ENCODE measurements around the gene PILRA.
"Not testable (repeated sequence)": the region's sequence is repeated elsewhere in the genome, so short reads cannot be mapped to it uniquely, and the experiment has no call there.

The PILRA gene

DNA sequence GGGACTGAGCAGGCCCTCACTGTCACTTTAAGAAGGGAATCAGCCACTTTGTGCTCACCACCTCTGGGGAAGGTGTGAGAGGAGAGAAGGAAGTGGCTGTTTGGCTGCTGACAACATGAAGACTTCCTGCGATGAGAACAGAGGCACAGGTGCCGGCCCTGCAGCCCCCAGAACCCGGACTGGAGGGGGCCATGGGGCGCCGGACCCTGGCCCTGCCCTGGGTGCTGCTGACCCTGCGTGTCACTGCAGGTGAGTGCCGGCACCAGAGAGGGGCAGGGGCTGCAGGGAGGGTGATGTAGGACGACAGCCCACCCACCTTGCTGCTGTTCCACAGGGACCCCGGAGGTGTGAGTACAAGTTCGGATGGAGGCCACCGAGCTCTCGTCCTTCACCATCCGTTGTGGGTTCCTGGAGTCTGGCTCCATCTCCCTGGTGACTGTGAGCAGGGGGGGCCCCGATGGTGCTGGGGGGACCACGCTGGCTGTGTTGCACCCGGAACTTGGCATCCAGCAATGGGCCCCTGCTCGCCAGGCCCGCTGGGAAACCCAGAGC, 21.0 kb upstream of the PILRA start:
- ATAC-seq = peak; percentile 77
- not testable (repeated sequence) for H3K9me3 Mint-ChIP-seq; DNase-seq (ENCODE audit: low spot score in 2 of 2)
- Mint-ChIP-seq H3K36me3 (peaks cover 85% of the 10 kb centered on the region), H3K4me1 (peaks cover 46% of the 10 kb centered on the region), H3K27ac (peak overlapping the region; percentile 93), H3K4me3 (peak overlapping the region; percentile 66)

DNA sequence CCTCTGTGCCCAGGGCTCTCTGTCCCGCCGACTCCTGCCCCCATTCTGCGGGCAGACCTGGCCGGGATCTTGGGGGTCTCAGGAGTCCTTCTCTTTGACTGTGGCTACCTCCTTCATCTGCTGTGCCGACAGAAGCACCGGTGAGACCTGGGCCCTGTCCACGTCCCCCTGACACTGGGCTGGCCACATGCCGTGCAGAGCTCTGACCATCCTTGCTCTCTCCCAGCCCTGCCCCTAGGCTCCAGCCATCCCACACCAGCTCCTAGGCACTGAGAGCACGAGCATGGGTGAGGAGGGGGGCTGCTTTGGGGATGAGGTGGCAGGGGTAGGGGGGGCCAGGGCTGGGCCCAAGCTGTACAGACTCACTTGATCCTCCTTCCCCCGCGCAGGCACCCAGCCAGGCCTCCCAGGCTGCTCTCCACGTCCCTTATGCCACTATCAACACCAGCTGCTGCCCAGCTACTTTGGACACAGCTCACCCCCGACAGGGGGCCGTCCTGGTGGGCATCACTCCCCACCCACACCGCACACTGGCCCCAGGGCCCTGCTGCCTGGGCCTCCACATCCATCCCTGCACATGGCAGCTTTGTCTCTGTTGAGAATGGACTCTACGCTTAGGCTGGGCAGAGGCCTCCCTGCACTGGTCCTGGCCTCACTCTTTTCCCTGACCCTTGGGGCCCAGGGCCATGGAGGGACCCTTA, 20.2 kb upstream of the PILRA start:
- peak; percentile 11 for ATAC-seq
- Mint-ChIP-seq H3K36me3 (peaks cover 85% of the 10 kb centered on the region), H3K9me3 (no peaks in the 10 kb centered on the region), H3K27ac (peak overlapping the region; percentile 95), H3K4me3 (peak overlapping the region; percentile 66), H3K4me1 (peaks cover 46% of the 10 kb centered on the region)
- DNase-seq (ENCODE audit: low spot score in 2 of 2) = no peak

DNA sequence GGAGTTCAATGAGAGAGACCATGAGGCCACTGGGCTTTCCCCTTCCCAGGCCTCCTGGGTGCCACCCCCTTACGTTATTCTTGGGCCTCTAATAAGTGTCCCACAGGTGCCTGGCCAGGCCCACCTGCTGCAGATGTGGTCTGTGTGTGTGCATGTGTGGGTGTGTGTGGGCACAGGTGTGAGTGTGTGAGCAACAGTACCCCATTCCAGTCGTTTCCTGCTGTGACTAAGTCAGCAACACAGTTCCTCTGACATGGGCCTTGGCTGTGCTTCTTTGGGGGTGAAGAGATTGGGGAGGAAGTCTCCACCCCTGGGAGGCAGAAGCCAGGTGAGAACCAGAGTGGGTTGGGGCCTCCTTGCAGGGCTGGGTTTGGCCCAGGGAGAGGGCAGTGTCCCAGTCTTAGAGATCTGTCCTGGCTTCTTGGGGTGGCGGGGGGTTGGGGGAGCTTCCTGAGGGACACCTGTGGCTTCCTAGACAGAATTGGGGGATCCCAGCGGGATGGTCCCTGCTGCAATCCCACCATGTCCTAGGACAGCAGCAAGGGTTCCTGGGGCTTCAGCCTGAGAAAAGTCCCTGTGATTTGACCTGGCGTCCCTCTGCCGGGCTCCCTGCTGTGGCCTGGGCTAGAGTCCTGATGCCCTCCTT, 19.5 kb upstream of the PILRA start:
- no peaks in the 10 kb centered on the region for H3K9me3 Mint-ChIP-seq
- peak overlapping the region; percentile 66 for H3K4me3 Mint-ChIP-seq
- H3K27ac Mint-ChIP-seq = peak overlapping the region; percentile 95
- peaks cover 85% of the 10 kb centered on the region for H3K36me3 Mint-ChIP-seq
- no peak for DNase-seq (ENCODE audit: low spot score in 2 of 2)
- peaks cover 46% of the 10 kb centered on the region for H3K4me1 Mint-ChIP-seq
- ATAC-seq = peak; percentile 70

DNA sequence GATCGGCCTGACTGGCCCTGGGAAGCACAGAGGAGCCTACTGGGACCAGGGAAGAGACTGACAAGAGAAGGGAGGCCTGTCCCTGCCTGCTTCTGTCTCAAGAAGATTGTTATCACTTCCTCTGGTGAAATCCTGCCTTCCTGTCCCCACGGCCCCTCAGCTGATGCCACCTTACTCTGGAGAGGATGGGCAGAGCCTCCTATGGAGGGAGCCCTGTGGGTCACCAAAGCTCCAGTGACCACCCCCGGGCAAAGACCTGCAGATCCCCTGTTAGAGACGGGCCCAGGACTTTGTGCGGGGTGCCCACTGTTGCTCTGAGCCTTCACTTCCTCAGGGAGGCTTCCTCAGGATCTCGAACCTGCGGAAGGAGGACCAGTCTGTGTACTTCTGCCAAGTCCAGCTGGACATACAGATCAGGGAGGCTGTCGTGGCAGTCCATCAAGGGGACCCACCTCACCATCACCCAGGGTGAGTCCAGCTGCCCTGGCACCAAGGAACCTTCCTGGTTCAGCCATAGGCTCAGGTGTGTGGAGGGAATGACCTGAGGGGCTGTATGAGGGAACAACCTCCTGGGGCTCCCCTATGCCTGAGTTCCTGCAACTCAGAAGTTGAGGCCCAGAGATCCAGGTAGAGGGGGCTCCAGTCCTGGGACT, 16.7 kb upstream of the PILRA start:
- DNase-seq (ENCODE audit: low spot score in 2 of 2) (no peak), ATAC-seq (no peak)
- Mint-ChIP-seq H3K27ac (peak overlapping the region; percentile 95), H3K4me3 (no peak overlapping the region), H3K4me1 (peaks cover 39% of the 10 kb centered on the region), H3K9me3 (no peaks in the 10 kb centered on the region), H3K36me3 (peaks cover 89% of the 10 kb centered on the region)

DNA sequence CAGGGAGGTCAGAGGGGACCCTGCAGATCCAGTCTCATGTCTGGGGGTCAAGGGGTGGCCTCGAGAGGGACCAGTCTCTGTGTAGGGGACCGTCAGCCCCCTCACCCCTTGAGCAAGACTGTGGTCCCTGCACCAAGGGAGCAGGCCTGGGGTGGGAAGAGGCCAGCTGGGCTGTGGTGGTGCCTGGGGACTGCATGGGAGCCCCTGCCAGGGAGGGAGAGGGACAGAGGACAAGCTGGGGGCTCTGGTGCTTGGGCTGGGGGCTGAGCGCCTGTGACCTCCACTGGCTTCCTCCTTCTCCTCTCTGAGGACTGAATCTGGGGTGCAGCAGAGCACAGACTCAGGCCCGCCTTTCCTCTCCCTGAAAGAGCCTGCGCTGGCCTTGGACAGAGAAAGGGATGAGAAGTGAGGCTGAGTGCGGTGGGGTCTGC, 16.1 kb upstream of the PILRA start:
- H3K4me3 Mint-ChIP-seq = no peak overlapping the region
- H3K9me3 Mint-ChIP-seq = no peaks in the 10 kb centered on the region
- peaks cover 34% of the 10 kb centered on the region for H3K4me1 Mint-ChIP-seq
- ATAC-seq = no peak
- peak overlapping the region; percentile 95 for H3K27ac Mint-ChIP-seq
- peaks cover 95% of the 10 kb centered on the region for H3K36me3 Mint-ChIP-seq
- no peak for DNase-seq (ENCODE audit: low spot score in 2 of 2)

DNA sequence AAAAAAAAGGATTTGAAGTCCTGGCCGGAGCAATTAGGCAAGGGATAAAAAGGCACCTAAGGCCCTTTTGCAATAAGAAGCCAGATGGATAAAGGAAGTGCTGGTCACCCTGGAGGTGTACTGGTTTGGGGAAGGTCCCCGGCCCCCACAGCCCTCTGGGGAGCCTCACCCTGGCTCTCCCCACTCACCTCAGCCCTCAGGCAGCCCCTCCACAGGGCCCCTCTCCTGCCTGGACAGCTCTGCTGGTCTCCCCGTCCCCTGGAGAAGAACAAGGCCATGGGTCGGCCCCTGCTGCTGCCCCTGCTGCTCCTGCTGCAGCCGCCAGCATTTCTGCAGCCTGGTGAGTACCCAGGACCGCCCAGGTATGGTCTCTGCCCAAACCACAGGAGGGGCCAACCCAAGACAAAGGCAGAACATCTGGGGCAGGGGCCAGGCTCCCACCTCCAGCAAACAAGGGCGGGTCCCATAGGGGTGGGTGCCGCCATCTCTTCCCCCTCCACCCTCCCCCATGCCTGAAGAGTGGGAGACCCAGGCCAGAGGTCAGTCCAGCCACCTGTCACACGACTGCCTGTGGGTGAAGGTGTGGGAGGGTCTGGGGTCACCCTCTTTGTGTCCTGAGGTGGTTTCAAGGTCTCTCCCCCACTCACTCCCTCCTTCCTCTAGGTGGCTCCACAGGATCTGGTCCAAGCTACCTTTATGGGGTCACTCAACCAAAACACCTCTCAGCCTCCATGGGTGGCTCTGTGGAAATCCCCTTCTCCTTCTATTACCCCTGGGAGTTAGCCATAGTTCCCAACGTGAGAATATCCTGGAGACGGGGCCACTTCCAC, 15.0 kb upstream of the PILRA start, which contains the start of gene PILRB:
Gene PILRB, plus strand, starts transcription at position 91 of the 830 bp plus-strand sequence. Its CDS starts 186 bp downstream, at position 277.
- ATAC-seq = no peak
- H3K4me3 Mint-ChIP-seq = no peak within 1 kb of the TSS
- peaks cover 97% of the 10 kb centered on the region for H3K36me3 Mint-ChIP-seq
- peak within 1 kb of the TSS; percentile 95 for H3K27ac Mint-ChIP-seq
- DNase-seq (ENCODE audit: low spot score in 2 of 2) = no peak
- H3K4me1 Mint-ChIP-seq = peaks cover 24% of the 10 kb centered on the region
- H3K9me3 Mint-ChIP-seq = no peaks in the 10 kb centered on the region

DNA sequence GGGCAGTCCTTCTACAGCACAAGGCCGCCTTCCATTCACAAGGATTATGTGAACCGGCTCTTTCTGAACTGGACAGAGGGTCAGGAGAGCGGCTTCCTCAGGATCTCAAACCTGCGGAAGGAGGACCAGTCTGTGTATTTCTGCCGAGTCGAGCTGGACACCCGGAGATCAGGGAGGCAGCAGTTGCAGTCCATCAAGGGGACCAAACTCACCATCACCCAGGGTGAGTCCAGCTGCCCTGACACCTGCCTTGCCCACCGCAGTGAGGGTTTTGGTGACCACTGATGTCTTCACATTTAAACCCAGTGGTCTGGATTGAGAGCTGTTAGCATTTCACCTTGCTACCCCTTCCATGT, 14.5 kb upstream of the PILRA start:
- ATAC-seq (no peak), DNase-seq (ENCODE audit: low spot score in 2 of 2) (no peak)
- H3K27ac Mint-ChIP-seq = peak overlapping the region; percentile 95

DNA sequence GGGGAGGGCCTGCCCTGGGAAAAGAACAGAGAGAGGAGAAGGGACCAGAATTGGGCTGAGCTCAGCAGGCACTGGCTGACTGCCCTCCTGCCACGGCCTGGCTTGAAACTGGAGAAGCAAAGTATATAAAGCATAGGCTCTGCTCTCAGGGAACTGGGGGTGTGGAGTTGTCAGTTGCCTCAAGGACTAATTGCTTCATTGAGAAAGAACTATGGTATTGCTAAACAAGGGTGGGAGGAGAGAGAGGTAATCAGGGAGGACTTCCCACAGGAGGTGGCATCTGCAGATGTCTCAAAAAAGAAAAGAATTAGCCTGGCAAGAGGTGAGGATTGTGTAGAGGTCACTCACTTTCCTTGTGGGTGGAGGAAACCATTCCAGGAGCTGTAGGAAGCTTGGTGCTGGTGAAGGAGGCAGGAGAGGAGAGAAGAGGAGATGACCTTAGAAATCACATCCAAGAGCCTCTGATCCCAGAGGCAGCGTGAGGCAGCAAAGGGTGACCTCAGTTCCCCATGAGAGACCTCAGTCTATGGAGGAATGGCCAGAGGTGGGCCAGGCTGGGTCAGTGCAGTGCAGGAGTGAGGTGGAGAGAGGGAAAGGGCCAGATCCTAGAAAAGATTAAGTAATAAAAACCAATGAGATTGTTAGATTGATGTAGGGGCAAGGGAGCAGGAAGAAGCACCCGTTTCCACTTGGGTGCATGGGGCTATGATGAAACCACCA, 13.0 kb upstream of the PILRA start:
- Mint-ChIP-seq H3K4me1 (peaks cover 22% of the 10 kb centered on the region), H3K36me3 (peaks cover 96% of the 10 kb centered on the region), H3K4me3 (no peak overlapping the region), H3K9me3 (no peaks in the 10 kb centered on the region), H3K27ac (peak overlapping the region; percentile 64)
- no peak for DNase-seq (ENCODE audit: low spot score in 2 of 2)
- no peak for ATAC-seq

More for the DNA sequence above, 14.5 kb upstream of the PILRA start:
- Mint-ChIP-seq H3K9me3 (no peaks in the 10 kb centered on the region), H3K36me3 (peaks cover 97% of the 10 kb centered on the region), H3K4me1 (peaks cover 18% of the 10 kb centered on the region), H3K4me3 (no peak overlapping the region)

DNA sequence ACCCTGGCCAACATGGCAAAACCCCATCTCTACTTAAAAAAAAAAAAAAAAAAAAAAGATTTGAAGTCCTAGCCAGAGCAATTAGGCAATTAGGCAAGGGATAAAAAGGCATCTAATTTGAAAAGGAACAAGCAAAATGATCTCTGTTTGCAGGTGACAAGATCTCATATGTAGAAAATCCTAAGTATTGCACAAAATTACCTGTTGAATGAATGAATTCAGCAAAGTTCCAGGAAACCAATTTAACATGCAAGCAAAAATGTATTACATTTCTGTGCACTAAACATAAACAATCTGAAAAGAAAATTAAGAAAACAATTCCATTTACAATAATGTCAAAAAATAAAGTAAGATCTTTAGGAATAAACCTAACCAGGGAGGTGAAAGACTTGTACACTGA, 10.2 kb upstream of the PILRA start:
- Mint-ChIP-seq H3K9me3 (no peaks in the 10 kb centered on the region), H3K4me3 (no peak overlapping the region), H3K27ac (peak overlapping the region; percentile 3), H3K36me3 (peaks cover 95% of the 10 kb centered on the region), H3K4me1 (peaks cover 48% of the 10 kb centered on the region)
- no peak for DNase-seq (ENCODE audit: low spot score in 2 of 2)
- no peak for ATAC-seq

DNA sequence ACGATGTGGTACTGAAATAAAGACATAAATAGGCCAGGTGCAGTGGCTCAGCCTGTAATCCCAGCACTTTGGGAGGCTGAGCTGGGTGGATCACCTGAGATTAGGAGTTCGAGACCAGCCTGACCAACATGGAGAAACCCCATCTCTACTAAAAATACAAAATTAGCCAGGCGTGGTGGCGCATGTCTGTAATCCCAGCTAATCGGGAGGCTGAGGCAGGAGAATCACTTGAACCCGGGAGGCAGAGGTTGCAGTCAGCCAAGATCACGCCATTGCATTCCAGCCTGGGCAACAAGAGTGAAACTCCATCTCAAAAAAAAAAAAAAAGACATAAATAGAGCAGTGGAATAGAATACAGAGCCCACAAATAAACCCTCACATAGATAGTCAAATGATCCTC, 9.5 kb upstream of the PILRA start:
- Mint-ChIP-seq H3K36me3 (peaks cover 88% of the 10 kb centered on the region), H3K27ac (peak overlapping the region; percentile 52), H3K4me1 (peaks cover 51% of the 10 kb centered on the region)
- ATAC-seq; DNase-seq (ENCODE audit: low spot score in 2 of 2); H3K9me3 Mint-ChIP-seq; H3K4me3 Mint-ChIP-seq: not testable (repeated sequence)

DNA sequence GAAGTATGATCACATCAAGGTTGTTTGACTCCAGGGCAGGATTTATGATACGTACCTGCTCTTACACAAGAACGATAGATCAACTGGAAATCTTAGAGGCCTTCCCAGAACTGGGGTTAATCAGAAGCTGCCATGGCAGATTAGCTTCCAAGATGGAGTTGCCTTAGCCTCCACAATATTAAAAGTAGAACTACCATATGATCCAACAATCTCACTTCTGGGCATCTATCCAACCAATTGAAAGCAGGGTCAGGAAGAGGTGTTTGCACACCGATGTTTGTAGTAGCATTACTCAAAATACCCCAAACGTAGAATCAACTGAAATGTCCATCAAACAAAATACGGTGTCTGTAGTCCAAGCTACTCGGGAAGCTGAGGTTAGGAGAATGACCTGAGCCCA, 8.8 kb upstream of the PILRA start:
- Mint-ChIP-seq H3K36me3 (peaks cover 81% of the 10 kb centered on the region), H3K4me3 (no peak overlapping the region), H3K27ac (peak overlapping the region; percentile 52), H3K4me1 (peaks cover 56% of the 10 kb centered on the region), H3K9me3 (no peaks in the 10 kb centered on the region)
- ATAC-seq = no peak
- no peak for DNase-seq (ENCODE audit: low spot score in 2 of 2)

DNA sequence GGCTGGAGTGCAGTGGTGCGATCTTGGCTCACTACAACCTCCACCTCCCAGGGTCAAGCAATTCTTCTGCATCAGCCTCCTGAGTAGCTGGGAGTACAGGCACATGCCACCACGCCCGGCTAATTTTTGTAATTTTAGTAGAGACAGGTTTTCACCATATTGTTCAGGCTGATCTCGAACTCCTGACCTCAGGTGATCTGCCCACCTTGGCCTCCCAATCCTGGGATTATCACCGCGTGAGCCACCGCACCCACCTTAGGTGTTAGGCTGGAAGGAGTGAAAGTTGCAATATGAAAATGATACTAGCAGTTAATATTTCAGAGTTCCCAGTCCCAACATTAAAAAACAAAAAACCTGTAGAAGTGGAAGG, 7.3 kb upstream of the PILRA start:
- not testable (repeated sequence) for DNase-seq (ENCODE audit: low spot score in 2 of 2); ATAC-seq; H3K9me3 Mint-ChIP-seq
- Mint-ChIP-seq H3K4me3 (peak overlapping the region; percentile 65), H3K4me1 (peaks cover 47% of the 10 kb centered on the region), H3K27ac (peak overlapping the region; percentile 94), H3K36me3 (peaks cover 73% of the 10 kb centered on the region)

DNA sequence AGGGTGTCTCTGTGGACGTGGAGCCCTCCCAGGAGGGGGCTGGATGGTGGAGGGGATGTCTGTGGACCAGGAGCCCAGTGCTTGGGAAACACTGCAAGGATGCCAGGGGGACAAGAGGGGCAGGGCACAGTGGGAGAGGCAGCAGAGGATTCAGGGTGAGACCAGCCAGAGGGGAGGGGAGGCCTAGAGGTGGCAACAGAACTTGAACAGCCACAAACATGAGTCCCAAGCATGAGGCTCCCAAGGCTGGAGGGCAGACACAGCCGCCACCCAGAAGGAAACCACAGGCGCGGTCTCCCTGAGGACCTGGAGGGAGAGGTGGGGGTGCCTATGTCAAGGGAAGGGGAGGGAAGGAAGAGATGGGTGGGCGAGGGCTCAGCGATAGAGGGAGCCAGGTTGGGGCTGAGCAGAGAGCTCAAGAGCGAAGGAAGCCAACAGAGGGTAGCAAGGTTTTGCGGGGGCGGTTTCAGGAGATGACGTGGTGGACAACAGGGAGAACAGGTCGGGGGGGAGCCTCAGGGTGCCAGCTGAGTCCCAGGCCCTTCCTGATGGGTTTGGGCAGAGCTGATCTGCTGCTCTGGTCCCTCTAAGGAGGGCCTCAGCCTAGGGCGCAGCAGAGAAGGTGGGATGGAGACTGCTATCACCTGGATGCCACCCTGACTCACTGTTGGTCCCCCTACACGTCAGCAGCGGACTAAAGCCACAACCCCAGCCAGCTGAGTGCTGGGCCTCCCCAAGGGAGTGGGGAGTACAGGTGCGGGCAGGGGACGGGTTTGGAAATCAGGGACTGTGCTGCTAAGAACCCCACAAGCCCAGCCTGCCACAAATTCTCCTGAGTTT, 6.7 kb upstream of the PILRA start:
- Mint-ChIP-seq H3K36me3 (peaks cover 71% of the 10 kb centered on the region), H3K27ac (peak overlapping the region; percentile 94), H3K4me3 (peak overlapping the region; percentile 65), H3K4me1 (peaks cover 48% of the 10 kb centered on the region), H3K9me3 (no peaks in the 10 kb centered on the region)
- DNase-seq (ENCODE audit: low spot score in 2 of 2) = peak in 1 of 2 donors; percentile 25
- ATAC-seq = peak; percentile 62

DNA sequence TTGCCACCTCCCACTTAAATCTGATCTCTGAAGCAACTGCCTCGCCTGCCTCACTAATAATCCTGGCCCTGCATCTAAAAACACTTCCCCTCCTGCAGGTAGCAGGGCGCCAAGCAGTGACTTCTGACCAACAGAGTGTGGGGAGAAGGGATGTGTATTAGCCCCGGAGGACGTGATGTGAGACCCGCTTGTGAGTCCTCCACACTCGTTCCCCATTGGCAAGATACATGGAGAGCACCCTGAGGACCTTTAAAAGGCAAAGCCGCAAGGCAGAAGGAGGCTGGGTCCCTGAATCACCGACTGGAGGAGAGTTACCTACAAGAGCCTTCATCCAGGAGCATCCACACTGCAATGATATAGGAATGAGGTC, 6.1 kb upstream of the PILRA start:
- no peak for ATAC-seq
- H3K27ac Mint-ChIP-seq = peak overlapping the region; percentile 94
- H3K9me3 Mint-ChIP-seq = no peaks in the 10 kb centered on the region
- H3K4me1 Mint-ChIP-seq = peaks cover 54% of the 10 kb centered on the region
- peaks cover 66% of the 10 kb centered on the region for H3K36me3 Mint-ChIP-seq
- H3K4me3 Mint-ChIP-seq = peak overlapping the region; percentile 65
- no peak for DNase-seq (ENCODE audit: low spot score in 2 of 2)
